GM18858 (cell line): ENCODE data around the gene GATAD2B.
A peak's percentile ranks its signal among the peaks of the same experiment; 100 is the strongest.
"Not testable (repeated sequence)": the region's sequence is repeated elsewhere in the genome, so short reads cannot be mapped to it uniquely, and the experiment has no call there.

Experiments
- ATAC-seq: cut with Tn5 transposase; IDR thresholded peaks from one replicate; pipeline ENCODE4 v1.9.1; 2021; ENCODE audit not compliant: unreplicated experiment

GATAD2B gene

GRCh38 chr1:153844349-153844748 lies 78.4 kb downstream of the GATAD2B start:
- not testable (repeated sequence) for ATAC-seq

DNA sequence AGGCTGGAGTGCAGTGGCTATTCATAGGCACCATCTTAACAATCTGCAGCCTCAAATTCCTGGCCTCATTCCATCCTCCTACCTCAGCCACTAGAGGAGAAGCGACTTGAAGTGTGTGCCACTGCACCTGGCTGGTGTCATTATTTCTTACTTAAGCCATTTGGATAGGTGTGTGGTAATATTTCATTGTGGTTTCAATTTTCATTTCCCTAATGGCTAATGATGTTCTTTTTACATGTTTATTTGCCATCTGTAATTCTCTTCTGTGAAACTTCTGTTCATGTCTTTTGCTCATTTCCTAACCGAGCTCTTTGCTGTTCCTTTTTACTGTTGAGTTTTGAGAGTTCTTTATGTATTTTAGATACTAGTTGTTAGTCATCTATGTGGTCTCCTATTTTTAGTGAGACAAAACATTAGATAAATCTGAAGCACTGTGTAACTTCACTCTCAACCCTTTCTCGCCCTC lies 80.7 kb downstream of the GATAD2B start:
- ATAC-seq, result peak; percentile 78

DNA sequence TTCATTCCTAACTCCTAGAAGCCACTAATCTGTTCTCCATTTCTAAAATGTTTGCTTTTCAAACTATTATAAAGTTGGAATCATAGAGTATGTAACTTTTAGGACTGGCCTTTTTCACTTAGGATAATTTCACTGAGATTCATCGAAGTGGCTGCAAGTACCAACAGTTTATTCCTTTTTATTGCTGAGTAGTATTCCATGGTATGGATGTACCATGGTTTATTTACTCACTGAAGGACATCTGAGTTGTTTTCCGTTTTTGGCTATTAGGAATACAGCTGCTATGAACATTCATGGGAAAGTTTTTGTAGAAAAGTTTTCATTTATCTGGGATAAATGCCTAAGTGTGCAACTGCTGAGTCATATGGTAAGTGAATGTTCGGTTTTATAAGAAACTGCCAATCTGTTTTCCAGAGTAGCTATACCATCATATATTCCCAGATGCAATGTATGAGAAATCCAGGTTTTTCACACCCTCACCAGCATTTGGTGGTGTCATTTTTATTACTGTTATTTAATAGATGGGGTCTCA lies 81.2 kb downstream of the GATAD2B start:
- ATAC-seq, result no peak

GRCh38 chr1:153840774-153841173 lies 82.0 kb downstream of the GATAD2B start:
- not testable (repeated sequence) for ATAC-seq

- ATAC-seq, result not testable (repeated sequence)
Measured at GRCh38 chr1:153833968-153834367, 88.8 kb downstream of the GATAD2B start.

DNA sequence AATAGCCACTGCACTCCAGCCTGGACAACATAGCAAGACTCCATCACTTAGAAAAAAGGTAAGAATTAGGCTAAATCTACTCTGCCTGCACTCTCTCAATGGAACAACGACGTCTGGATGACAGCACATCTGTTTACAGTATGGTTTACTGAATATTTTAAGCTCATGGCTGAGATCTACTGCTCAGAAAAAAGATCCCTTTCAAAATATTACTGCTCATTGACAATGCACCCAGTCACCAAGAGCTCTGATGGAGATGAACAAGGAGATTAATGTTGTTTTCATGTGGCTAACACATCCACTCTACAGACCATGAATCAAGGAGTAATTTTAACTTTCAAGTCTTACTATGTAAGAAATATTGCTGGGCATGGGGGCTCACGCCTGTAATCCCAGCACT lies 89.6 kb downstream of the GATAD2B start:
- no peak for ATAC-seq

DNA sequence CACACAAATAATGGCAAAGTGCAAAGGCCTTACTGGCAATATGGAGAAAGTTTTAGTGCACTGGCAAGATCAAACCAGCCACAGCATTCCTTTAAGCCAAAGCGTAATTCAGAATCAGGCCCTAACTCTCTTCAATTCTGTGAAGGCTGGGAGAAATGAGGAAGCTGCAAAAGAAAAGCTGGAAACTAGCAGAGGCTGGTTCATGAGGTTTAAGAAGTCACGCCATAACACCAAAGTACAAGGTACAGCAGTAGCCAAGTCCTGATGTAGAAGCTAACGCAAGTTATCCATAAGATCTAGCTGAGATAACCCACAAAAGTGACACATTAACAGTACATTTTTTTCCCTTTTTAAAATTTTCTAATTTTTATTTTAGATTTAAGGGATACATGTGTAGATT lies 90.5 kb downstream of the GATAD2B start:
- ATAC-seq, result no peak

DNA sequence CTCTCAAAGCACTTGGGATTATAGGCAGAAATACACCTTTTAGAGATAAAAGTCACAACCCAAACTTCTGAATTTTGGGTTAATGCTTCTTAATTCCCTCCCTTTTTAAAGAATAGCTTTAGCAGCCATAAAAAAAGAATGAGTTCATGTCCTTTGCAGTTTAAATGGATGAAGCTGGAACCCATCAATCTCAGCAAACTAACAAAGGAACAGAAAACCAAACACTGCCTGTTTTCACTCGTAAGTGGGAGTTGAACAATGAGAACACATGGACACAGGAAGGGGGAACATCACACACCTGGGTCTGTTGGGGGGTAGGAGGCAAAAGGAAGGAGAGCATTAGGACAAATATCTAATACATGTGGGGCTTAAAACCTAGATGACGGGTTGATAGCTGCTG lies 91.7 kb downstream of the GATAD2B start:
- no peak for ATAC-seq

DNA sequence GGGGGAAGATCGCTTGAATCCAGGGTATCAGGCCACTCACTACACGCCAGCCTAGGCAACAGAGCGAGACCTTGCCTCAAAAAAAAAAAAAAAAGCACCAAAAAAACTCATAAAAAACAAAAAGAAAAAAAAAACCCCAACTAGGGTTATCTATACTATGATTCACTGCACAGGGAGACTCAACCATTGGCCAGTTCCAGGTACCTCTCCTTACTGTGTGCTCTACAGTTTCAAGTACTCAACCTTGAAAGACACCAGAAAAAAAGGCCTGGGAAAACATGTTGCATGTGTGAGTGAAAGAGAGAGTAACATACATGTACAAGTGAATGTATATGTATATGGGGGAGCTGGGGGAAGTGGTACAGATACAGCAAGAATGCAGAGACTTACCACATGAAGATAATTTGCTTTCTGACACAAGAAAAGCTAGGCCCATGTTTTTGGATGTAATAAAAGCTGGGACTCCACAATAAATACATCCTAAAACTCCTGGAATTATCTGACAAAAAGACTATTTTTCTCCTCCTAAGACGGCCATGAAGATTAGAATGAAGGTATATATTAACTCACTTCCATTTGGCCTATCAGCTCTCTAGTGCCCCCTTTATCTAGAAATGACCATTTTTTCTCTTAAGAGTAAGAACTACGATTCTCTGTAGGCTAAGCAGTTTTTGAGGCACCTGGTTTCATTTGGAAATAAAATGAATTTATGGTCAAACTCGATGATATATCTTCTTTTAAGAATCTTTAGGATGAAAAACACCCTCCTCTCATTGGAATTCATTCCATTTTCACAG lies 95.4 kb downstream of the GATAD2B start:
- ATAC-seq, result no peak

GRCh38 chr1:153818876-153819275 lies 103.9 kb downstream of the GATAD2B start:
- no peak for ATAC-seq

- no peak for ATAC-seq
Measured at GRCh38 chr1:153816283-153816889, 106.4 kb downstream of the GATAD2B start.

GRCh38 chr1:153805886-153806719 lies 116.7 kb downstream of the GATAD2B start:
- no peak for ATAC-seq

DNA sequence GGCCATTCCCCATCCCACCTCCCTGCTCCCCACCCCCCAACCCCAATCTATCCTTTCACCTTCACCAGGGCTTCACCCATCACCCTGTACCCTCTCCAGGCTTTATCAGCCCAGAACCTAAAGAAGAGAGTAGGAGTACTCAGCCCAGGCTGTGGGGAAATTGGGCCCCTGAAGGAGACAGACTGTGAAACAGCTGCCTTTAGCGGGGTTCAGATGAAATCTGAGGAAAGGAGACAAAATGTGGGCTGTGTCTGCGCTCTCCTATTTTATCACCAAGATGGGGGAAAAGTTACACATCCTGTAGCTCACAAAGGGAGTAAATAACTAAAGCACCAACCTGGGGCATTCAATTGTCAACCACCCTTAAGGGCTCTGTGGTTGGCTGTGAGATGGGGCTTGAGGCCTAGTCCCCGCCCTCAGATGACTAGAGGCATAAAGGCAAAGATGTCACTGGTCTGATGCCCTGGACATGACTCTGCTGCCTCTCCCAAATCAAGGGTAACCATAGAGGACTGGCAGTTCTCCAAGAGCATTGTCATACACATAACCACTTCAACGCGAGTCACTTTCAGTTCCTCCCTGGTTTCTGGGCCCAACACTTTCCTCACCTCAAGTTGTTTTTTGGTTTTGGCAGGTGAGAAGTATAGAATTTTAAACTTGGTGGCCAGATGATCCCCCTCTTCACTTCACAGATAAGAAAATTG lies 117.6 kb downstream of the GATAD2B start:
- ATAC-seq, result peak; percentile 89

DNA sequence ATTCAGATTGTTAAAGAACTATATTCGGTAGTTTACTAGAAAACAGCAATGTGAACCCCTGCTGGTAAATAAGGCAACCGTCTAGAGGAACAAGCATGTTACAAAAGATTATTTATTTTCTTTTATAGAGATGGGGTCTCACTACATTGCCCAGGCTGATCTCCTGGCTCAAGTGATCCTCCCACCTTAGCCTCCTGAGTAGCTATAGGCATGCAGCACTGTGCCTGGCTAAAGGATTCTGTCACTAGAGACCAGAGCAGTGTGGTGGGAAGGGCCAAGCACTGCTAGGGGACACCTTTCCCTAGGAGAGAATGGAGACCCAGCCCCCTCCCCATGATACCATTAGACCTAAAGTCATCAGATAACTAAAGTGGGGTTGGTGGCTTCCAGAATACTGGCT lies 118.7 kb downstream of the GATAD2B start:
- ATAC-seq, result no peak

GRCh38 chr1:153803470-153804056 lies 119.2 kb downstream of the GATAD2B start:
- no peak for ATAC-seq

GRCh38 chr1:153801786-153802697 lies 120.7 kb downstream of the GATAD2B start:
- no peak for ATAC-seq

DNA sequence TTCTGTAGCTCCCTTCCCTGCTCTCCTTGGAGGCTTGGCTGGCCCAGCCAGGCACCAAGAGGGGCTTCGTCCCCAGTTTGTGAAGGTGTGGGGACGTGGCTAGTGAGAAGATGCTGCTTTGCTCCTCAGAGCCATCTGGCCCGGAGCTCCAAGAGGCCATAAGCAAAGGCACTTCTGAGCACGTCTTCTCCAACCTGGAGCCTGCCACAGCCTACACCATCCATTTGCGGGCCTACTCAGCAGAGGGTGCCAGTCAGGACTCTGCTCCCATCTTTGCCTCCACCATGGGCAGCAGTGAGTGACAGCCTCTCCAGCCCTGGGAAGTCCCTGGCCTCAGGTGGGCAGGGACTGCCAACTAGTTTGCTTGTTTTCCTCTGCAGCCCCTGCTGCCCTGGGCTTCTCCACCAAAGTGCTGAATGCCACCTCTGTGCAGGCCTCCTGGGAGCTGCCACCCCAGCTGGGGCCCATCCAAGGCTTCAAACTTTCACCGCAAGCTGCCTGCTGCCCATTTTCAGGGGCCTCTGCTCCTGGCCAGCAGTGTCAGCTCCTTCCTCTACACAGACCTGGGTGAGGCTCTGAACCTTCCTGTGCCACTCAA lies 121.6 kb downstream of the GATAD2B start:
- no peak for ATAC-seq

- ATAC-seq, result no peak
Measured at GRCh38 chr1:153800516-153800915, 122.3 kb downstream of the GATAD2B start.
